Measurements from ENCODE around the gene PTGS1. TPM values are rescaled to one million over a fixed set of nuclear protein-coding genes. Genes with fewer than 3 reads are reported as not detected.

Gene PTGS1
- total and polyA plus RNA-seq, 8 donors: 0.32 to 9.9 (median 0.99) TPM

DNA sequence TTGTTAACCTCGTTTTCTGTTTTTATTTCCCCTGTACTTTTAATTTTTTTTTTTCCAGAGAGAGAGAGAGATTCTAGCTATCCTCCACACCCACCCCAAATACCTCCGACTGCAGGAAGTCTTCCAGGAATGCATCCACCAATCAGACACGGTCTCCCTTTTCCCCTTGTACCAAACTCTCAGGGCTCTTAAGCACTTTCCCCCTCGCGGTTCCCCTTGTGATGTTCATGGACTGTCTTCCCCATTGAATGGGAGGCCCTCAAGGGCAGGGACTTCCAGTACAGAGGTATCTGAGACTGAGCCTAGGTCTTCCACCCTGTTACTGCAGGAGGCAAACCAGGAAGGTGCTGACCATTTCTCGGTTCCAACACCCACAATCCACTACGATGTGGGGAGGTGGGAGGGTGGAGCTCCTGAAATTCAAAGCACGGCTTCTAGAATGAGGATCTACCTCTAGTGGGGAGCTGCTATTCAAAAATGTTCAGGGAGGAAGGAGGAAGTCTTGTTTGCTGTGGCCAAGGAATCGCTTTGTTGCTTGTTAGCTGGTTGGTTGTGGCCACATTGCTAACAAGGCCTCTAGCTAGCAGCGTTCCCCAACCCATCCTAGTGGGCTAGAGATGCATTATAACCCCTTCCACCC, 37.5 kb upstream of the PTGS1 start:
- Histone ChIP-seq H3K27ac (no peak overlapping the region), H3K4me3 (no peak overlapping the region), H3K27me3 (no peaks in the 10 kb centered on the region), H3K36me3 (no peaks in the 10 kb centered on the region), H3K4me1 (no peaks in the 10 kb centered on the region), H3K9me3 (no peaks in the 10 kb centered on the region)
- FAIRE-seq (no peak), ATAC-seq (no peak), DNase-seq (no peak)
- intact Hi-C loops (cut with DNase I): no loop called here
- WGBS, 2 donors: 70 to 76% methylated on average over 10 of the region's 10 CpGs
- TF ChIP-seq, protein P1, sequence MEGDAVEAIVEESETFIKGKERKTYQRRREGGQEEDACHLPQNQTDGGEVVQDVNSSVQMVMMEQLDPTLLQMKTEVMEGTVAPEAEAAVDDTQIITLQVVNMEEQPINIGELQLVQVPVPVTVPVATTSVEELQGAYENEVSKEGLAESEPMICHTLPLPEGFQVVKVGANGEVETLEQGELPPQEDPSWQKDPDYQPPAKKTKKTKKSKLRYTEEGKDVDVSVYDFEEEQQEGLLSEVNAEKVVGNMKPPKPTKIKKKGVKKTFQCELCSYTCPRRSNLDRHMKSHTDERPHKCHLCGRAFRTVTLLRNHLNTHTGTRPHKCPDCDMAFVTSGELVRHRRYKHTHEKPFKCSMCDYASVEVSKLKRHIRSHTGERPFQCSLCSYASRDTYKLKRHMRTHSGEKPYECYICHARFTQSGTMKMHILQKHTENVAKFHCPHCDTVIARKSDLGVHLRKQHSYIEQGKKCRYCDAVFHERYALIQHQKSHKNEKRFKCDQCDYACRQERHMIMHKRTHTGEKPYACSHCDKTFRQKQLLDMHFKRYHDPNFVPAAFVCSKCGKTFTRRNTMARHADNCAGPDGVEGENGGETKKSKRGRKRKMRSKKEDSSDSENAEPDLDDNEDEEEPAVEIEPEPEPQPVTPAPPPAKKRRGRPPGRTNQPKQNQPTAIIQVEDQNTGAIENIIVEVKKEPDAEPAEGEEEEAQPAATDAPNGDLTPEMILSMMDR (IDR thresholded peaks at IDR 0.05): no peak

DNA sequence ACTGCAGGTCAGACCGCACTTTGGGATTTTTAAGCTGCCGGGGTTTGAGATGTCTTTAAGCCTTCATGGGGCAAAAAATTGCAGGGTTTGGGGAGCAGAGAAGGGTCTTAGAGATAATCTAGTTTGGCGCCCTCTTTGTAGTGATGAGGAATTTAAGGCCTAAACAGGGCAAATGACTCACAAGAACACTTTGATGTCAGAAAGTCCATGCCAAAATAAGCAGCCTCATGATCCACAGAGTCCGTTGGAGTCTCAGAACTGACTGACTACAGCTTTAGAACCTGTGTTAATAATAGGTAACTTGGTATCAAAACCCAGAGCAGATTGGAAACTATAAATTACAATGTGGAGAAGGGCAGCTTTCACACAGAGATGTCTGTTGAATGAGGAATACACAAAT, 35.9 kb upstream of the PTGS1 start:
- no peak for DNase-seq
- no peak for FAIRE-seq
- Histone ChIP-seq H3K27me3 (no peaks in the 10 kb centered on the region), H3K9me3 (no peaks in the 10 kb centered on the region), H3K4me1 (no peaks in the 10 kb centered on the region), H3K36me3 (no peaks in the 10 kb centered on the region), H3K27ac (no peak overlapping the region), H3K4me3 (no peak overlapping the region)
- 73 to 74% methylated on average over 4 of the region's 4 CpGs for WGBS, 2 donors
- no peak for ATAC-seq
- TF ChIP-seq, protein P1 (IDR thresholded peaks at IDR 0.05): no peak
- intact Hi-C loops (cut with DNase I): no loop called here

DNA sequence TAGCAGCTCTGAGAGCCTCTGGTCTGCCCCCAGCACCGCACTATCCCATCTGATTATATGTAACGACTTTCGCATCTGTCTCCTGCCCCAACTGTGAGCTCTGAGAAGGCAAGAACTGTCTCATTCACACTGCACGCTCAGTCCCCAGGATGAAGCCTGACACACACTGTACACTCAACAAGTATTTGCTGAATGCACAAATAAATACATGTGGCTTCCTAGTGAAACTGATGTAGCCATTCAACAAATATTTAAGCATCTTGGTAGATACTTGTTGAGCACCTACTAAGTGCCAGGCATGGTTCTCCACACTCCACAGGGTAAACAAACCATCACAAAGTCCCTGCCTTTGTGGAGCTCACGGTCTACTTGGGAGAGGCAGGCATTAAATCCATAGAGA, 34.6 kb upstream of the PTGS1 start:
- intact Hi-C loops (cut with DNase I): no loop called here
- TF ChIP-seq, protein P1 (IDR thresholded peaks at IDR 0.05): no peak
- WGBS, 2 donors: 72 to 87% methylated on average over 5 of the region's 5 CpGs
- no peaks in the 10 kb centered on the region for H3K9me3 ChIP-seq
- DNase-seq (no peak), ATAC-seq (no peak), FAIRE-seq (no peak)
- no peak overlapping the region for H3K4me3 ChIP-seq
- H3K27ac ChIP-seq: no peak overlapping the region
- no peaks in the 10 kb centered on the region for H3K36me3 ChIP-seq
- H3K27me3 ChIP-seq: no peaks in the 10 kb centered on the region
- H3K4me1 ChIP-seq: no peaks in the 10 kb centered on the region

DNA sequence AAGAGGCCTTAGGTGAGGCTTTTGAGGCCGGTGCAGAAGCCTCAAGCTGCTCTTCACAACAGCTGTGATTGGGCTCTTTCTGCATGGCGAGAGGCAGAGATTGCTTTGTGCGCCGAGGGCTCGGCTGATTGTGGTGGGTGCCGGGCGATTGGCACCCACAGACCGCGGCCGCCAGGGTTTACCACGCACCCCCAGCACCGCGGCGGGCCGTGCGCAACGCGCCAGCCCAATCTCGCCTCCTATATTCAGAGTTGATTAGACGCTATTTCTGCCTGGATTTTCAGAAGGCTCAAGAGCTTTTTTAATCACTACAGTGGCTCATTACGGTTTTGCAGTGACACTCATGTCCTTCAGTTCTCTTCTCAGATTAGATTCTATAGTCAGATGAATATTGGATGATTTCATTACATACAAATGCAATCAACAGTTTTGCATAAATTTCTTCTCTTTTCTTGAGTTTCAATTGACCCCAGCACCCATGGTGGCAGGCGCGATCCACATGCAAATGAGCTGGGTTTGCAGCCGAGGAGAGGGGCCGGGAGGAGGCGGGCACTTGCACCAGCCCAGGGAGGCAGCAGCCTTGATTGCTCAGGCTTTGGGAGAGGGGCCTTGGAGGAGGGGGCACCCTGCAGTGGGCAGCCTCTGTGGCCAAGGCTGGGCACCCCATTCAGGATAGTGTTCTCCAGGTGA, 33.8 kb upstream of the PTGS1 start:
- FAIRE-seq: no peak
- ATAC-seq: no peak
- no peaks in the 10 kb centered on the region for H3K9me3 ChIP-seq
- H3K4me1 ChIP-seq: no peaks in the 10 kb centered on the region
- H3K4me3 ChIP-seq: no peak overlapping the region
- DNase-seq: no peak
- no peak overlapping the region for H3K27ac ChIP-seq
- intact Hi-C loops (cut with DNase I): no loop called here
- no peaks in the 10 kb centered on the region for H3K27me3 ChIP-seq
- no peaks in the 10 kb centered on the region for H3K36me3 ChIP-seq
- TF ChIP-seq, protein P1 (IDR thresholded peaks at IDR 0.05): no peak
- 23 to 29% methylated on average over 26 of the region's 26 CpGs for WGBS, 2 donors

DNA sequence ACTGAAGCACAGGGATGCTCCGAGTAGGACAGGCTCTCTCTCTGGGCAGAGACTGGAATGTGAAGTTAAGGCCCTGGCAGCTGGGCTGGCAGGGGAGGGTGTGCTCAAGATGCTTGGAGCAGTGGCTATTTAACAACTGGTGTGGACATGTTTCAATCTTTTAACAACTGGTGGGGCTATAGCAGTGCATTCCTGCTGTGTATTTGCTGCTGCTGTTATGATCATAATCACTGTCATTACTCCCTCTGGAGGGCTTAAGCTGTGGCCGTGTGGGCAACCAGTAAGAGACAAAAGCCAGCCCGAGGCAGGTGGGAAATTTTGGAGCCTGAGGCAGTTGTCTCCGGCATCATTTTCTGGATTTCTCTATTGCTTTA, 33.3 kb upstream of the PTGS1 start:
- FAIRE-seq: no peak
- Histone ChIP-seq H3K36me3 (no peaks in the 10 kb centered on the region), H3K4me1 (no peaks in the 10 kb centered on the region), H3K9me3 (no peaks in the 10 kb centered on the region), H3K27ac (no peak overlapping the region), H3K4me3 (no peak overlapping the region), H3K27me3 (no peaks in the 10 kb centered on the region)
- intact Hi-C loops (cut with DNase I): no loop called here
- ATAC-seq: no peak
- no peak for DNase-seq
- TF ChIP-seq, protein P1 (IDR thresholded peaks at IDR 0.05): no peak
- WGBS, 2 donors: 40 to 48% methylated on average over 4 of the region's 4 CpGs
